HL-60 (cell line): Measurements from ENCODE around the gene CRPPA.

Source experiments
- CTCF ChIP-seq: IDR thresholded peaks from one replicate; pipeline ENCODE4 v1.5.1; 2011; ENCODE audit warnings: low read length, control low read depth, inconsistent platforms; ENCODE audit not compliant: insufficient read depth
- POLR2AphosphoS5 ChIP-seq: IDR thresholded peaks from 2 replicates; pipeline ENCODE4 v1.6.1; 2012; ENCODE audit warnings: low read depth

GRCh38 chr7:16396766-16397500 lies 24.4 kb downstream of the CRPPA start:
- no peak for TF ChIP-seq CTCF
- TF ChIP-seq POLR2AphosphoS5: no peak
